Jurkat, Clone E6-1 (cell line): Measurements from ENCODE around the gene TBCA.

Source experiments
- DNase-seq: peaks from one replicate; pipeline ENCODE4 v3.0.0-alpha.2; 2011; ENCODE audit warnings: low read depth, low spot score
- H3K4me3 ChIP-seq: 2 replicates; pipeline ENCODE4 v1.5.1; 2011; ENCODE audit warnings: mild to moderate bottlenecking, low read length, control low read depth, moderate library complexity

Gene TBCA

DNA sequence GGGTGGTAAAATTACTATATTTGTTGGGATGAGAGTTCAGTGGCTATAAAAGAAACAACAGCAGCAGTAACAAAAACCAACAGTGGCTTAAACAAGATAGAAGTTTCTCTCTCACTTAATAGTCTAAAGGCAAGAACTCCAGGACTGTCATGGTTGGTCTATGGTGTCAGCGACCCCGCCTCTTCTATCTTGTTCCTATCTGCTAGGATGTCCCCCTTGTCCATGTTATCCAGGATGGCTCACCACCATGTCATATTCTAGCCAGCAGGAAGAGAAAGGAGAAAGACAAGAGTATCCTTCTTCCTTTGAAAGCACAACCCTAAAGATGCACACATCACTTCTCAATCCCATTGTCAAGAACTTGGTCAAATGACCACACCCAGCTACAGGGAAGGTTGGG lies 126.4 kb downstream of the TBCA start:
- DNase-seq = no peak
- no peak overlapping the region for H3K4me3 ChIP-seq

DNA sequence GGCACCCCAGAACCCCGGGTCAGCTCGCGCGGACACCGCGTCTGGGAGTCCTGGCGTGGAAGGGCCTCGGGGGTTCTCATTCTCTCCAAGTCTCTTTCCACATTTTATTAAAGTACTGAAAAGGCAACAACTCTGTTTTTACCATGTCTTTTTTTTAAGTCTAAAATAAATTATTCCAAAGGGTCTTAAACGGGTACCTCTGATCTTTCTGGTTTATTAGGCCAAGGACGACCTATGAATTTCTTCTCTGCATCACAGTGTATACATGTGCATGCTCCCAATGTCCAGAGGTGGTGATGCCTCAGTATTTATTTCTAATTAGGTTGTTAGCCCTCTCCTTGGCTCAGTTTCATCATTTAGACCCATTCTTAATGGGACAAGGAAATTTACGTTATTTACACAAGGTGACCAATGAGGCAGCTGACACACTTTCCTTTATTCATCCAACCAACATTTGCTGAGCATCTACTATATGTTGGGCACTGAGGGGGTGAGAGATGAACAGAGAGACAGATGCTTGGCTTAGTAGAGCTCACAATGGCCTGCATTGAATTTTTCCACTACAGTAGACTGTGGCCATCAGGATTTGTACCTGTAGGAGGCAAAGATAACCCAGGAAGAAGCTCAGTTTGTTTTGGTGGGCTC lies 130.0 kb downstream of the TBCA start:
- DNase-seq = no peak
- H3K4me3 ChIP-seq = no peak overlapping the region

DNA sequence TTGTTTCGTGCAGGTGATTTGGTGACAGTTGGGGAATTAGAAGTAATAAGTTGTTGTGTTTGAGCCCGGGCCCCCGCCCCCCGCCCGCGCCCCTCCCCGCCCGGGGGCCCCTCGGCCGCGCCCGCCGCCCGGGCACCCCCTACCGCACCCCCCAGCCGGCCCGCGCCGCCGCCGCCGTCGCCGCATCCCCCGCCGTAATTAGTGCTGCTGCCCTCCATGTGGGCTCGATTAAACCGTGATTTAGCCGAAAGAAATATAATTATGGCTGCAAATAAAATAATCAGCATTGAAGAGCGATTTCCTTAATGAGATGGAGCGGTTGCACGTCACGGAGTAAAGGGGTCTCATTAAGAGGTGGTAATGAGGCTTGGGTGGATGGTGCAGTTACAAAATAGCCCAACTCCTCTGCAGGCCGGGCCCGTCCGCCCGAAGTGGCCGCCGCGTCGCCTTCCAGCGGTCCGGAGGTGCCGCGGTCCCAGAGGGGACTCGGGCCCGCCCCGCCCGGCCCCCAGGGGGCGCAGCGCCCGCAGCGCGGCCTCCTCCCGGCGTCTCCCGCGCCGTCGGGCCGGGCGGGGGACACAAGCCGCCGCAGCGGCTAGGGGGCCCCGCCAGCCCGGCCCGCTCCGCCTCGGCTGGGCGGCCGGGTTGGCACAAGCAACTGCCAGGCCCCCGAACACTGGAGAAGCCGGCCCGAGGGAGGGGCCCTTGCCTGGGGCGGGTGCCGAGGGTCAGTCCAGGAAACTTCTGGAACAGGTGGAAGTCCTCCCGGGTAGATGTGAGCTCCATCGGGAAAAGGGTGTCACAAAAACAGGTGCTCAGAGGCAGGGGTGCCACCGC lies 130.8 kb downstream of the TBCA start:
- DNase-seq = no peak
- H3K4me3 ChIP-seq = peak overlapping the region; percentile 49

DNA sequence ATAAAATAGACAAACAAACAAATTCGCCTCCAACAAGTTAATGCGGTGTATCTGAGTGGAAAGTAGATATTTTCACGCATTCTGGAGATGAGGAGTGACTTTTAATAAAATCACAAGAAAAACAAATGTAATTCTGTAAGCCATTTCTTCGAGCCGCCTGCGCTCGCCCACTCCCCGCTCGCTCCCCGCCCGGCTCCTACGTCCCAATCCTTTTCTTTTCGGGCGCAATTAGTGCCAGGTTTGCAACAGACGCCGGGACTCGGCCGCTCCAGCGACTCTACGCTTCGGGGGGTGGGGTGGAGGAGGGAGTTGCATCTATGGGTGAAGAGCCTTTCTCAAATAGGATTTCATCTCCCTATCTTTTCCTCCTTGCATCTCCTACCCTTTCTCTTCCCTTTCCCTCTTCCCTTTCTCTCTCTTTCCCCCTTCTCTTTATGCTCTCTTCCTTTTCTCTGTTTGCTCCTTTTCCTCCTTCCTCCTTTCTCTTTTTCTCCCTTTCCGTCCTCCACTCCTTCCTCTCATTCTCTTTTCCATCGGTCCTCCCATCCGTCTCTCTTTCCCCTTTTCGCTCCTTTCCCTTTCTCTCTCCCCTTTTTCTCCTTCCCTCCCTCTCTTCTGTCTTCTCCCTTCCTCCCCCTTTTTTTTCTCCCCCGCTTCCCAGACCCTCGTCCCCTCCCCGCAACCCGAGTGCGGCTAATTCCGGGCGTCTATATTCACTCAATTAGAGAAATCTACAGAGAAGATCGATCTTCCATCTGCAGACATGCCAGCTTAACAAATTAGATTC lies 131.6 kb downstream of the TBCA start:
- H3K4me3 ChIP-seq = no peak overlapping the region
- DNase-seq = no peak

DNA sequence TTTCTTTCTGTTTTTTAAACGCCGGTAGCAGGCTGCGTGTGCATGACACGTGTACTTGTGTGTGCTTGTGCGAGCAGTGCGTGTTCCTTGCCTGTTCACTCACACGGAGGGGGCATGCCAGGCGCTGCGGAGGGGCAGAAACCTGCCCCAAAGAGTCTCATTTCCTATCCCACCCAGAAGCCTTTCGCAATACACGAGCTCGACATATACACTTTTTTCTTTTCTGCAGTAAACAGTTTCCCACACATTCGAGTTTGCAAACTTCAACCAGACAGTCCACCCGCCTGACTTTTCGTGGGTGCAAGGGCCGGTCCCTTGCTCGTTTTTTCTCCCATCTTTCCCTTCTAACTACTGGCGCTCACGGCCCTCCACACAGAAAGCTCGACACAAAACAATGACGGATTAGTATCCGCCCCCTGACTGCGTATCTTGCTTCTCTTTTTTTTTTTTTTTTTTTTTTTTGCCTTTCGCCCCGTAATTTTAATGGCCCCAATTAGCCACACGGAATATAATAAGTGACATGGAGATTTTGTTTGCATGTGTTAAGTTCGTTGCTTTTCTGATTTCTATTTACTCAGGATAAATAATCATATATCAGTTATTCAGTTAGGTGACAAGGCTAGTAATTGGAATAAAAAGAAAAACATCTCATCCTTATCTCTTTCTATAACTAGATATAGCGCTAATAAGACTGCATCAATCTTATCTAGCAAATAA lies 132.3 kb downstream of the TBCA start:
- no peak overlapping the region for H3K4me3 ChIP-seq
- DNase-seq = no peak

DNA sequence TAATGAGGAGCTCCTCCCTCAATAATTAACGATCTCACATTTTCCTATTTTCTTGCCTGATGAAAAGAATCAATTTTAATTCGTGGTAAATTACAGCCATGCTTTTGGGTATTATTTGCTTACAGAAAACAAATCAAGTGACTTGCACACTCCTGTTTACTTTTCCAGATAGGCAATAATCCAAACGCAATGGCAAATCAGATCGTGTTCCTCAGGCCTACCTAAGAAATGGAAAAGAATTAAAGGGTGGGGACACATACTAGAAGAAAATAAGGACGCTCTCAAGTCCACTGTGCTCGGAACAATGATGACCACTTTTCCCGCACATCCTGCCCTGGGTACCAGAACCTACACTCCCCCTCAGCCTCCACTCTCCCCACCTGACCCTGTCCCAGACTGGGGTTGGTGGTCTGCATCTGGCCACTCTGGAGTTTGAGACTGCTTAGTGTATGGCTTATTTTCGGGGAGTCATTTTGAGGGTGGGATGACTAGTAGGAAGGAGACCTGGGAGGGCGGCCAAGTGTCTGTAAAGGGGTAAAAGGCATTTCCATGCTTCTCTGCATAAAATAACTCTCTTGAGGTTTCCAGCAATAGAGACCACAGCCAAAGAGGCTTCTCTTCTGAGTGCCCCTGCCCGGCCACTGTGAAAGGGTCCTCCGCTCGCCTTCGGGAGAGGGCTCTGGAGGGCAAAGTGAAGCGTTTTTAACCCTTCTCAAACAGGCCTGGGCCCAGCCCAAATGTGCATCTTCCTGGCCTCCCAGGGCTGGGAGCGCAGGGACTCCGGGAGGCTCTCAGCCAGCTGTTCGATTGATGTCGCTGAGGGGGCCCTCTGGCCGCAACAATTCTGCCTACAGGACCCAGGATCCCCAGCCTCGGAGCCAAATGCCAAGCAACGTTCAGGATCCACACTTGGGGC lies 133.1 kb downstream of the TBCA start:
- DNase-seq = no peak
- no peak overlapping the region for H3K4me3 ChIP-seq

DNA sequence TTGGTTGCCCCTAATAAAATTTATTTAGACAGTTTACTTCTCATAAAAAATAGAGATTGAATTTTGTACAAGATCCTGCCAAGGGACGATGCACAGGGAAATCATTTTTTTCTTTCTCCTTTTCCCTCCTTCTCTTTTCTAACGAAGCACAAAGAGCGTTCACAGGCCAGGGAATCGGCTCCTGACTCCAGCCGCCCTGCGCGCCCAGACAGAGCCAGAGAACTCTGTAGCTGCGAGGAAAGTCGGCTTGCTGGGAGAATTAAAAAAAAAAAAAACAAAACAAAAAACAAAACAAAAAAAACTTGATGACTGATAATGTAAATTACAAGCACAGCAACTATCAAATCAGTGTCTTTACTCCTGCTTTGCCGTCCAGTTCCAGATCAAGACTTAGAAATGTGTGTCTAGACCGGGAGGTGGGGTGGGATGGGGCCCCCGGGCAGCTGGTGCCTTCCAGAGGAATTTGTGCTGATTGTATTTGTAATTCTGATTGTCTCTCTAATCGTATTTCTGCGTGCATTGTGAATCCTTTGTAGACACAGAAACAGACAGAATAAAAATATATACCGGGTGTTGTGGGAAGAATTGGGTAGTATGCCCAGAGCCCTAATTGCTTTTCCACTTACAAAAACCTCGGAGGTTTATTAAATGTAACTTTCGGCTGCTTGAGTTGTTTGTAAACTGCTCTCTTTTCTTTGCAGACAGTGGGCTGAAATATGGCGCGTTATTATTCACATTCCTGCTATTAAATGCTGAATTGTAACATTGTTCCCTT lies 134.0 kb downstream of the TBCA start:
- H3K4me3 ChIP-seq = no peak overlapping the region
- DNase-seq = no peak

DNA sequence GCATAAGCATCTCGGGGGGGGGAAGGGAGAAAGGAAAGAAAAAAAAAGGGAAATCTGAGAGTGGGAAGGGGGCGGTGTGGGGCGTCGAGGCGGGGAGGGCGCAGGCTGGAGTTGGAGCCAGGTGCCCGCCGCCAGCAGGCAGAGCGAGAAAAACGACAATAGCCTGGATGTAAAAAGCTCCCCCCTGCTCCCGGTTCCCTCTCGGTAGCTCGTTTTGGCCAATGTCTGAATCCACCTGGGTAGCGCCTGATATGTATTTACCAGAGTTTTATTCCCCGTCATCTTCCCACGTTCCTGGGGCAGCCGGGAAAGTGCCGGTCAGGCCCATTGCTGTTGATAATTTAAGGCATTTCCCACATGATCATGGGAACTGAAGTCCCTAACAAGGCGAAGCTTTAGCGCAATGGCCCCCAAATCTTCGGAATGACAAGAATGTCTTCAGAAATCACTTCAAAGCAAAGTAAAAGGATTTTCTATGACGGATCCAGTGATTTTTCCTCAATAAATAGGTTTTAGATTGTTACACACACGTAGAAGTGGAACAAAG lies 134.7 kb downstream of the TBCA start:
- no peak for DNase-seq
- H3K4me3 ChIP-seq = no peak overlapping the region
